ENCODE data around the gene DBF4. TPM values are rescaled to one million over a fixed set of nuclear protein-coding genes. Genes with fewer than 3 reads are reported as not detected.
"Not testable (repeated sequence)": the region's sequence is repeated elsewhere in the genome, so short reads cannot be mapped to it uniquely, and the experiment has no call there.

Gene DBF4
- 24.9 and 27.7 TPM in 2 replicates for total RNA-seq
- long read RNA-seq, transcript DBF4-201 (12 exons, 3,907 nt) = major isoform, 16 of 32 reads
- long read RNA-seq, partial matches to known transcripts = 7 of 32 reads
- long read RNA-seq, other reads (novel, unspliced or antisense) = 8 of 32 reads

GRCh38 chr7:87876040-87876868 lies at the start of gene DBF4, which contains the start of gene SLC25A40:
TSS of gene DBF4 (plus strand) at chr7:87876493. CDS start at chr7:87876733, 240 bp downstream.
TSS of gene SLC25A40 (minus strand) at chr7:87876360. CDS start at chr7:87858727, 17,633 bp downstream.
- Mint-ChIP-seq H3K9me3 (ENCODE audit: low read depth) (peaks cover 12% of the 10 kb centered on the region), H3K27me3 (no peaks in the 10 kb centered on the region), H3K36me3 (ENCODE audit: insufficient read depth) (peaks cover 27% of the 10 kb centered on the region), H3K4me1 (ENCODE audit: low read depth) (peaks cover 22% of the 10 kb centered on the region), H3K4me3 (ENCODE audit: low read depth) (peak within 1 kb of the TSS; percentile 98), H3K27ac (peak within 1 kb of the TSS; percentile 97)
- DNase-seq (ENCODE audit: low spot score, unreplicated experiment) = peak; percentile 88
- TF ChIP-seq CTCF (IDR thresholded peaks at IDR 0.05; ENCODE audit: unreplicated experiment) = peak; percentile 1

- not testable (repeated sequence) for H3K4me1 Mint-ChIP-seq (ENCODE audit: low read depth); H3K4me3 Mint-ChIP-seq (ENCODE audit: low read depth); H3K27ac Mint-ChIP-seq; H3K27me3 Mint-ChIP-seq; DNase-seq (ENCODE audit: low spot score, unreplicated experiment)
- Mint-ChIP-seq H3K9me3 (ENCODE audit: low read depth) (peaks cover 26% of the 10 kb centered on the region), H3K36me3 (ENCODE audit: insufficient read depth) (peaks cover 11% of the 10 kb centered on the region)
Observed at GRCh38 chr7:87828383-87828782, 47.9 kb upstream of the DBF4 start.

GRCh38 chr7:87831097-87831496 lies 45.2 kb upstream of the DBF4 start:
- Mint-ChIP-seq H3K27me3 (no peaks in the 10 kb centered on the region), H3K4me1 (ENCODE audit: low read depth) (peaks cover 8% of the 10 kb centered on the region), H3K9me3 (ENCODE audit: low read depth) (peaks cover 6% of the 10 kb centered on the region), H3K36me3 (ENCODE audit: insufficient read depth) (peaks cover 4% of the 10 kb centered on the region), H3K27ac (no peak overlapping the region), H3K4me3 (ENCODE audit: low read depth) (no peak overlapping the region)
- DNase-seq (ENCODE audit: low spot score, unreplicated experiment) = no peak
- TF ChIP-seq CTCF (IDR thresholded peaks at IDR 0.05; ENCODE audit: unreplicated experiment) = no peak

GRCh38 chr7:87833130-87833529 lies 43.2 kb upstream of the DBF4 start:
- H3K36me3 Mint-ChIP-seq (ENCODE audit: insufficient read depth) = peaks cover 1% of the 10 kb centered on the region
- H3K27me3 Mint-ChIP-seq = no peaks in the 10 kb centered on the region
- TF ChIP-seq CTCF (IDR thresholded peaks at IDR 0.05; ENCODE audit: unreplicated experiment) = no peak
- peaks cover 8% of the 10 kb centered on the region for H3K4me1 Mint-ChIP-seq (ENCODE audit: low read depth)
- no peak overlapping the region for H3K4me3 Mint-ChIP-seq (ENCODE audit: low read depth)
- H3K27ac Mint-ChIP-seq = peak overlapping the region; percentile 13
- H3K9me3 Mint-ChIP-seq (ENCODE audit: low read depth) = no peaks in the 10 kb centered on the region
- DNase-seq (ENCODE audit: low spot score, unreplicated experiment) = no peak

- H3K27me3 Mint-ChIP-seq = no peaks in the 10 kb centered on the region
- TF ChIP-seq CTCF (IDR thresholded peaks at IDR 0.05; ENCODE audit: unreplicated experiment) = no peak
- H3K27ac Mint-ChIP-seq = no peak overlapping the region
- DNase-seq (ENCODE audit: low spot score, unreplicated experiment) = no peak
- H3K36me3 Mint-ChIP-seq (ENCODE audit: insufficient read depth) = peaks cover 1% of the 10 kb centered on the region
- peaks cover 8% of the 10 kb centered on the region for H3K4me1 Mint-ChIP-seq (ENCODE audit: low read depth)
- H3K9me3 Mint-ChIP-seq (ENCODE audit: low read depth) = no peaks in the 10 kb centered on the region
- no peak overlapping the region for H3K4me3 Mint-ChIP-seq (ENCODE audit: low read depth)
Observed at GRCh38 chr7:87837597-87837996, 38.7 kb upstream of the DBF4 start.

All from progenitor cell of endocrine pancreas (in vitro differentiated cells).